GM12872 (cell line): ENCODE measurements around the gene SLC30A2.

Source experiments
- TF ChIP-seq, protein P1 (sequence below): IDR thresholded peaks from 3 replicates; pipeline ENCODE4 v1.5.1; 2011; ENCODE audit warnings: low read depth, mild to moderate bottlenecking, low read length, moderate library complexity; ENCODE audit not compliant: insufficient read depth

The SLC30A2 gene

DNA sequence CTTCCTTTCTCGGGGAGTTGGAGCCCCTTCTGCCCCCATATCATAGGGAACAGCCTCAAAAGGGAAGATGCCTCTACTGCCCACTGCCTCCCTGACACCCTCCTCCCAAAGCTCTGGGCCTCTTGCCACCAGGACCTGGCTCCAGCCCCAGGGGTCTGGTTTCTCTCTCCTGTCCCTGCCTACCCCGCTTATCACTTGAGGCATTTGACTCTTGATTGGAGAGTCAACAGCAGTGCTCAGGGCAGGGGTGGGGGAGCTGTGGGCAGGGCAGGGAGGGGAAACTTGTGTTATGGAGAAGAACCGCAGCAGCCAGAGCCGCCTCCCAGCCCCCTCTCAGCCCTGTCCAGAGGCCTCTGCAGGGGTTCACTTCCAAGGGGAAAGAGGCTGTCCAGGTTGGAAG is 20.9 kb upstream of the SLC30A2 start:
- TF ChIP-seq, protein P1, sequence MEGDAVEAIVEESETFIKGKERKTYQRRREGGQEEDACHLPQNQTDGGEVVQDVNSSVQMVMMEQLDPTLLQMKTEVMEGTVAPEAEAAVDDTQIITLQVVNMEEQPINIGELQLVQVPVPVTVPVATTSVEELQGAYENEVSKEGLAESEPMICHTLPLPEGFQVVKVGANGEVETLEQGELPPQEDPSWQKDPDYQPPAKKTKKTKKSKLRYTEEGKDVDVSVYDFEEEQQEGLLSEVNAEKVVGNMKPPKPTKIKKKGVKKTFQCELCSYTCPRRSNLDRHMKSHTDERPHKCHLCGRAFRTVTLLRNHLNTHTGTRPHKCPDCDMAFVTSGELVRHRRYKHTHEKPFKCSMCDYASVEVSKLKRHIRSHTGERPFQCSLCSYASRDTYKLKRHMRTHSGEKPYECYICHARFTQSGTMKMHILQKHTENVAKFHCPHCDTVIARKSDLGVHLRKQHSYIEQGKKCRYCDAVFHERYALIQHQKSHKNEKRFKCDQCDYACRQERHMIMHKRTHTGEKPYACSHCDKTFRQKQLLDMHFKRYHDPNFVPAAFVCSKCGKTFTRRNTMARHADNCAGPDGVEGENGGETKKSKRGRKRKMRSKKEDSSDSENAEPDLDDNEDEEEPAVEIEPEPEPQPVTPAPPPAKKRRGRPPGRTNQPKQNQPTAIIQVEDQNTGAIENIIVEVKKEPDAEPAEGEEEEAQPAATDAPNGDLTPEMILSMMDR, result no peak

DNA sequence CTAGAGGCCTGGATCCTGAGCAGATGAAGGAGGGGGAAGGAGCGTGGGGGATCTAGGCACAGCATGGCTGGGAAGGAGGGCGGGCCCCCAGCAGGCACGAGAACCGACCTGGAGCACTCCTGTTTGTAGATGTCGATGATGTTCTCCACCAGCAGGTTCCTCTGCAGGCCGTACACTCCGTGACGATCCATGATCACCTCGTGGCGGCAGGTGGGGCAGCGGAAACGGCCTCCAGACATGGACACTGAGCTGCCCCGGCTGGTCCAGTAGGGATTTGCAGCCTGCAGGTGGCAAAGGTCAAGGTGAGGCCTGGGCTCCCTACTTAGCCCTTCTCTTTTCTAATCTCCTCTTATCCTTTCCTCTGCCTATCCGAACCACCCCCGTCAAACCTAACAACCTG is 20.2 kb upstream of the SLC30A2 start:
- TF ChIP-seq, protein P1, result no peak

DNA sequence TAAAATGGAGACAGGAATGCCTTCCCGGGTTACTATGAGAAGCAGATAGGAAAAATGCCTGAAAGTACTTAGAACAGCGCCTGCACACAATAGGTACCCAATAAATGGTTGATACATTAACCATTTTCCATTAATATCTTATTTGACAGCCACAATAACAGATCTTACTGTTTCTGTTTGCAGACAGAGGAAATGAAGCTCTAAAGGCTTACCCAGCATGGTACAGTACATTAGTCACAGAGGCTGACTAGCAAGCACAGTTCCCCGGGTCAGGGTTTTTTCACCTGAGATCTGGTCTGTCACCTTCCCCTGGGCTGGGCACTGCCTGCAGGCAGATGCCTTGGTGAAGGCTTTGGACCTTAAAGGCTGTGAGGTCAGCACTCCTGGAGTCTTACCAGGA is 18.6 kb upstream of the SLC30A2 start:
- TF ChIP-seq, protein P1, result no peak

DNA sequence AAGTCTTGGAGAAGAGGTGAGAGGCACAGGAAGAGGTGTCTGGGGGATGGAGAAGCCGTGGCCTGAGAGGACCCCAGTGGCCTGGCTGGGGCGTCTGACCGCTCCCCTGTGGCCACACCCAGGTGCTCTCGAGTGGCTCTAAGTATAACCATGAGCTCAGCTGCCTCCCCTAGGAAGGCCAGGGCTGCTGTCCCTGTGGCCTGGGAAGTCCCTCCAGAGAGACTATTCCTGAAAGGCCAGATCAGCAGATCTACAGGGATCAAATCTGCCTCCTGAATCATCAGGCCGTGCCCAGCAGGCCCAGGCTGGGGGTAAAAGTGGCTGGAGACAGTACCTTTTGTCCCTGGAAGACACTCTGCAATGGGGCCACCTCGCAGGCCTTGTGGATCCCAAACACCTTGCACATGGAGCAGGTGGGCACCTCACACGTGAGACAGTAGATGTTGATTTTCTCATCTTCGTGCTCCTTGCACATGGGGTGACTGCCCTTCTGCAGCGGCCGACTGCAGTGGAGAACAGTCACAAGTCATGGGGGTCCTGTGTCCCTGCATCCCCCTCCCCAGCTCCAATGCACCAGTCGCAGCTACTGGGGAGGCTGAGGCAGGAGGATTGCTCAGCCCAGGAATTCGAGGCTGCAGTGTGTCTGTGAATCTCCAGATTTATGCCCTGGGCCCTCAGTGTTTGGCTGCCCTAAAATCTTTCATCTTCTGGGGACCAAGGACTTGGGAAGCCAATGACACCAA is 15.1 kb upstream of the SLC30A2 start:
- TF ChIP-seq, protein P1, result no peak

DNA sequence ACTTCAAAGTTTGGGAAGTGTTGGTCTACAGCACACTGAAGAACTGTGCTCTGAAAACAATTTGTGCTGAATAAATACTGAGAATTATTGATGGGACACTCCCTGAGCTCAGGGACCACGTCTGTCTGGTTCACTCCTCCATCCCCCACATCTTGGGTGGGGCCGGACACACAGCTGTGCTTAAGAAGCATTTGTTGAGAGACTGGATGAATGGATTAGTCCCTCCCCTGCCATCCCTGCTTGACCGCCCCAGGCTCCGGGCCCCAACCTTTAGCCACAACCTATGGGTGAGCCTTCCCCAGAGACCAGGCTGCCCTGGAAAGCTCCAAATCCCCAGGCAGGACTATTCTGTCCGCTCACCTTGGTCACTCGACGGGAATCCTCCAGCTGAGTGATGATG is 14.0 kb upstream of the SLC30A2 start:
- TF ChIP-seq, protein P1, result no peak

DNA sequence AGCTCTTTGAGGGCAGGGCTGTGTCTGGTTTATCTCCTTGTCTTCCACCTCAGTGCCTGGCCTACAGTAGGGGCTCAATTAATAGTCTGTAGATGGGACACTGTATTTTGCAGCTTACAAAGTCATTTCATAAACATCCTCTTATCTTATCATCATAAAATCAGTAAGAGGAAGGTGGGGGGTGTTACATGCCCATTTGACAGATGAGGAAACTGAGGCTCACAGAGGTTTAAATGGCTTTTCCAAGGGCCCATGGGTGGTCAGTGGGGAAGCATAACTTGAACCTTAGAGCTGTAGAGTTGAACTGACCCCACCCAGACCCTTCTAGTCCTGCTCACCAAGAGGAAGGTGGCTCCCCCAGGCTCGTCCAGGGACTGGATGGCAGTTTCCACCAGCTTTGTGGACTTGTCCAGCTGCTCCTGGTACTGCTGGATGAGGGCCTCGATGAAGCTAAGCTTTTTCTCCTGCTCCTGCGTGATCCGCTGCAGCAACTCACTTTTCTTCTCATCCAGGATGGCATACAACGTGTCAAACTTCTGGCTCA is 12.2 kb upstream of the SLC30A2 start:
- TF ChIP-seq, protein P1, result no peak

DNA sequence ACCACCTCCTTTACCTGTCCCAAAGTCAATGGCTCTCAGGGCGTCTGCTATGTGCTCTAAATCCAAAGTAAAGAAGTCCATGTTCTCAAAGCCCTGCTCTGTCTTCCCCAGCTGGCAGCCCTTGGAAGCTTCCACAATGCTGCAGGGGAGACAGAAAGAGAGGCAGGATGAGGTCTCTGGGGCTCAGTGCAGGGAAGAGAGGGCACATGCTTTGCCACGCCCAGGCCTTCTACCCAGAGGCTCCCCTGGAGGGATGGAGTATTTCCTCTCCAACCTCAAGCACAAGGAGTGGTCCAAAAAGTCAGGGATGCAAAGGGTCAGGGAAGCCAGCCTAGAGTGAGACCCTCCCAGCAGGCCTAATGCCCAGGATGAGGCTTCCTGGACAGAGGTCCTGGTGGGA is 11.3 kb upstream of the SLC30A2 start:
- TF ChIP-seq, protein P1, result no peak
